ENCODE results near the gene LSAMP. TPM values are rescaled to one million over a fixed set of nuclear protein-coding genes. Genes with fewer than 3 reads are reported as not detected.

LSAMP gene
- total and polyA plus RNA-seq, 7 donors = 0.23 to 47.1 (median 22.9) TPM

GRCh38 chr3:116186049-116186448, 259.2 kb downstream of the LSAMP start:
- DNase-seq = no peak
- Histone ChIP-seq H3K36me3 (no peaks in the 10 kb centered on the region), H3K9me3 (no peaks in the 10 kb centered on the region), H3K27me3 (no peaks in the 10 kb centered on the region), H3K4me3 (no peak overlapping the region), H3K4me1 (peaks cover 0 to 4% (median 0%) of the 10 kb centered on the region in 4 donors), H3K27ac (no peak overlapping the region)
- WGBS, 2 donors = 69 to 70% methylated on average over 1 of the region's 1 CpG
- TF ChIP-seq POLR2AphosphoS5 (IDR thresholded peaks at IDR 0.05) = no peak
- no peak for TF ChIP-seq POLR2A (IDR thresholded peaks at IDR 0.05)
- intact Hi-C loops (cut with DNase I) = no loop called here

- intact Hi-C loops (cut with DNase I) = no loop called here
- H3K27ac ChIP-seq = no peak overlapping the region
- peaks cover 0 to 10% (median 0%) of the 10 kb centered on the region in 4 donors for H3K4me1 ChIP-seq
- DNase-seq = no peak
- H3K4me3 ChIP-seq = no peak overlapping the region
- H3K27me3 ChIP-seq = no peaks in the 10 kb centered on the region
- no peak for TF ChIP-seq CTCF (IDR thresholded peaks at IDR 0.05)
- no peak for TF ChIP-seq EP300 (IDR thresholded peaks at IDR 0.05)
- no peak for TF ChIP-seq POLR2A (IDR thresholded peaks at IDR 0.05)
- TF ChIP-seq POLR2AphosphoS5 (IDR thresholded peaks at IDR 0.05) = no peak
- H3K9me3 ChIP-seq = no peaks in the 10 kb centered on the region
- no peaks in the 10 kb centered on the region for H3K36me3 ChIP-seq
Measured at GRCh38 chr3:116181159-116181558, 264.1 kb downstream of the LSAMP start.

GRCh38 chr3:116179091-116179490, 266.2 kb downstream of the LSAMP start:
- Histone ChIP-seq H3K27ac (no peak overlapping the region), H3K27me3 (no peaks in the 10 kb centered on the region), H3K36me3 (no peaks in the 10 kb centered on the region), H3K4me3 (no peak overlapping the region), H3K4me1 (peaks cover 0 to 10% (median 0%) of the 10 kb centered on the region in 4 donors), H3K9me3 (no peaks in the 10 kb centered on the region)
- DNase-seq = no peak
- intact Hi-C loops (cut with DNase I) = no loop called here
- TF ChIP-seq POLR2AphosphoS5 (IDR thresholded peaks at IDR 0.05) (no peak), CTCF (IDR thresholded peaks at IDR 0.05) (no peak), POLR2A (IDR thresholded peaks at IDR 0.05) (no peak), EP300 (IDR thresholded peaks at IDR 0.05) (no peak)
- 53 to 76% methylated on average over 1 of the region's 1 CpG for WGBS, 2 donors

- Histone ChIP-seq H3K4me3 (no peak overlapping the region), H3K9me3 (no peaks in the 10 kb centered on the region), H3K27ac (no peak overlapping the region), H3K27me3 (no peaks in the 10 kb centered on the region), H3K4me1 (peaks cover 0 to 10% (median 0%) of the 10 kb centered on the region in 4 donors), H3K36me3 (no peaks in the 10 kb centered on the region)
- TF ChIP-seq CTCF (IDR thresholded peaks at IDR 0.05) (no peak), EP300 (IDR thresholded peaks at IDR 0.05) (no peak), POLR2A (IDR thresholded peaks at IDR 0.05) (no peak), POLR2AphosphoS5 (IDR thresholded peaks at IDR 0.05) (no peak)
- 61 to 76% methylated on average over 1 of the region's 1 CpG for WGBS, 2 donors
- intact Hi-C loops (cut with DNase I) = no loop called here
- no peak for DNase-seq
Measured at GRCh38 chr3:116176974-116177555, 268.2 kb downstream of the LSAMP start.

GRCh38 chr3:116166121-116166520, 279.2 kb downstream of the LSAMP start:
- H3K36me3 ChIP-seq = no peaks in the 10 kb centered on the region
- H3K4me3 ChIP-seq = no peak overlapping the region
- no peaks in the 10 kb centered on the region for H3K27me3 ChIP-seq
- H3K27ac ChIP-seq = no peak overlapping the region
- no peaks in the 10 kb centered on the region for H3K9me3 ChIP-seq
- TF ChIP-seq POLR2AphosphoS5 (IDR thresholded peaks at IDR 0.05) = no peak
- TF ChIP-seq EP300 (IDR thresholded peaks at IDR 0.05) = no peak
- TF ChIP-seq POLR2A (IDR thresholded peaks at IDR 0.05) = no peak
- no peak for TF ChIP-seq CTCF (IDR thresholded peaks at IDR 0.05)
- H3K4me1 ChIP-seq = peaks cover 0 to 6% (median 1%) of the 10 kb centered on the region in 4 donors
- DNase-seq = no peak
- intact Hi-C loops (cut with DNase I) = no loop called here

All from sigmoid colon (tissue), 7 donors.